Kidney epithelial cell (primary cell): Measurements from ENCODE around the gene DCTN1. TPM values are rescaled to one million over a fixed set of nuclear protein-coding genes. Genes with fewer than 3 reads are reported as not detected.

Source experiments
- DNase-seq: peaks from one replicate; pipeline ENCODE4 v3.0.0-alpha.2; 2010; ENCODE audit warnings: low read depth
- H3K27me3 ChIP-seq: 2 replicates; pipeline ENCODE4 v1.6.0; 2011; ENCODE audit warnings: low read length; ENCODE audit not compliant: control insufficient read depth, insufficient read depth
- H3K36me3 ChIP-seq: 2 replicates; pipeline ENCODE4 v1.5.1; 2011; ENCODE audit warnings: low read length; ENCODE audit not compliant: control insufficient read depth, insufficient read depth
- H3K4me3 ChIP-seq: 2 replicates; pipeline ENCODE4 v1.5.1; 2011; ENCODE audit warnings: low read depth, mild to moderate bottlenecking, control low read depth, low read length
- total RNA-seq: library from RNA; depleted of rRNA; stranded (reverse); fragments of >200 nt; gene quantifications from 2 replicates; pipeline ENCODE4 v1.2.3, GENCODE V29; 2015
- TF ChIP-seq, protein P1 (sequence below): IDR thresholded peaks from 2 replicates; pipeline ENCODE4 v1.5.1; 2011; ENCODE audit warnings: mild to moderate bottlenecking, moderate library complexity, low read length, control low read depth, inconsistent platforms; ENCODE audit not compliant: insufficient read depth, poor library complexity, severe bottlenecking

Gene DCTN1
- total RNA-seq: 124 and 129 TPM in 2 replicates

DNA sequence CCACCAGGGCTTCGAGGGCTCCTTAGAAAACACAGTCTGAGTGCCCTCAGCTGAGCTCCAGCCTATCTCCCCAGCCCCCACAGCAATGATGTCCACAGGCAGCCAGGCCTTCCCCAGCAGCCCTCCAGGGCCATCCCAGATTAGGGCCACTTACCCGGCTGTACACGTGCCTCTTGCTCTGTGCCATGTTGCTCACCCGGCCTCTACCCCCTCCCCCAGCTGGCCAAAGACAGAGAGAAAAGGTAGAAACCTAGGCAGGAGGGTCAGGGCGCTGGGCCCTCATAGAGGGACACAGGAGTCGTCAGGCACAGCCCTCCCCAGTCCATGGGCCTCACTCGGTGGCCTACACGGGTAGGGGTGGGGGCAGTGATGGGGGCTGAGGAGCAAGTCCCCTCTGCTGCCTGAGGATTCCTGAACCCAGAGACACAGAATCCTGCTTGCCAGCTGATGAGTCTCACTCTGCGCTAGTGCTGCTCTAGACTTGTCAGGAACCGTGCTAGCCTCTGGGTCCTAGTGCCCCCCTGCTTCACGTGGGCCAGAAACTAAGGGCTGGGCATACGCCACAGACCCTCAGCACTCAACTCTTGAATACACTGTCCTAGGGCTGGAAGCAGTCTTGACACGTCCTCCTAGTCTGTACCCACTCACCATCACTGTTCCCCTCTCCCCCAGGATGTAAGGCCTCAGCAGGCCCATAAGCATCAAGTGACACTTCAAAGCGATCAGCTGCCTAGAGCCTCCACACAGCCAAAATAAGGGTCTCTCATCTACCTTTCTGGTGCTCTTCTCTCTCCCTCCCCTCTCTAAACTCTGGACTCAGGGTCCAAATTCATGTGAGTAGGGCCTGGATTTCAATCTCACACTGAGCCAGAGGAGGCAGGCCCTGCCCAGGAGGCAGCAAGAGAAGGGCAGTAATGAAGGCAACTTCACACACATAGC lies at the start of gene DCTN1:
TSS of gene DCTN1 (minus strand) at position 461 of the 939 bp plus-strand sequence. CDS start at position 187, 274 bp downstream.
- no peaks in the 10 kb centered on the region for H3K27me3 ChIP-seq
- peaks cover 3% of the 10 kb centered on the region for H3K36me3 ChIP-seq
- peak; percentile 26 for DNase-seq
- peak within 1 kb of the TSS; percentile 27 for H3K4me3 ChIP-seq
- TF ChIP-seq, protein P1, sequence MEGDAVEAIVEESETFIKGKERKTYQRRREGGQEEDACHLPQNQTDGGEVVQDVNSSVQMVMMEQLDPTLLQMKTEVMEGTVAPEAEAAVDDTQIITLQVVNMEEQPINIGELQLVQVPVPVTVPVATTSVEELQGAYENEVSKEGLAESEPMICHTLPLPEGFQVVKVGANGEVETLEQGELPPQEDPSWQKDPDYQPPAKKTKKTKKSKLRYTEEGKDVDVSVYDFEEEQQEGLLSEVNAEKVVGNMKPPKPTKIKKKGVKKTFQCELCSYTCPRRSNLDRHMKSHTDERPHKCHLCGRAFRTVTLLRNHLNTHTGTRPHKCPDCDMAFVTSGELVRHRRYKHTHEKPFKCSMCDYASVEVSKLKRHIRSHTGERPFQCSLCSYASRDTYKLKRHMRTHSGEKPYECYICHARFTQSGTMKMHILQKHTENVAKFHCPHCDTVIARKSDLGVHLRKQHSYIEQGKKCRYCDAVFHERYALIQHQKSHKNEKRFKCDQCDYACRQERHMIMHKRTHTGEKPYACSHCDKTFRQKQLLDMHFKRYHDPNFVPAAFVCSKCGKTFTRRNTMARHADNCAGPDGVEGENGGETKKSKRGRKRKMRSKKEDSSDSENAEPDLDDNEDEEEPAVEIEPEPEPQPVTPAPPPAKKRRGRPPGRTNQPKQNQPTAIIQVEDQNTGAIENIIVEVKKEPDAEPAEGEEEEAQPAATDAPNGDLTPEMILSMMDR: no peak

DNA sequence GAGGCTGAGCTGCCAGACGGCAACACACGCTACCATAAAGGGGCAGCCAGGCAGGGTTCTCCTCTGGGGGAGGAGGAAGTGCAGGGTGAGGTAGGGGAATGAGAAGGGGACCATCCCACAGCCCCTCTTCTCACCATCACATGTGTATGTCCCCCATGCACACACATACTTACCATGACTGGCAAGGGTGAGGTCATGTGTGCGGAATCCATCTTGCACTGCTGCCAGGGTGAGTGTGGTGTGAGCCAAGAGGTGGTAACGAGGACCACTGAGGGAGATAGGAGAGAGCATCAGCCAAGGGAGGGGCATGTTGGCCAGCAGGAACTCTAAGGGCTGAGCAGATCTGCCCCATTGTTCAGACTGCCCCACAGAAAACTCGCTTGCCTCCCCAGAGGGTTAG lies 48.6 kb upstream of the DCTN1 start:
- H3K4me3 ChIP-seq: no peak overlapping the region
- H3K27me3 ChIP-seq: no peaks in the 10 kb centered on the region
- peaks cover 2% of the 10 kb centered on the region for H3K36me3 ChIP-seq

DNA sequence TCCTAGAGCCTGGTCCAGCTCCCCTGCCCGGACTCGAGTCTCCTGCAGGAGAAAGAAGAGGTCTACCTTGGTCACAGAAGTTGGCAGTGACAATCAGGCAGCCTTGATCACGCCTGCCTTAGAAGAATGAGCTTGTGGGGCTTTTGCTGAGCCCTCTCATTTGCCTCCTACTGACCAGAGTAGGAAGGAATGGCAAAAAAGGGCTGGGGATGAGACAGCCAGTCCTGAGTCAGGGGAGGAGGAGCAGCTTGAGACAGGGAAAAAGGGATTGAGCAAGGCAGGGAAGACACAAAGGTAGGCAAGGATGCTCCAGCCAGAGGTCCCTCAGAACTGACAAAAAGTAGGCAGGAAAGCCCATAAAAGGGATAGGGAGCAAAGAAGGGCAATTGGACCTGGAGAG lies 47.4 kb upstream of the DCTN1 start:
- no peak for DNase-seq
- Histone ChIP-seq H3K36me3 (peaks cover 2% of the 10 kb centered on the region), H3K27me3 (no peaks in the 10 kb centered on the region), H3K4me3 (no peak overlapping the region)
- TF ChIP-seq, protein P1: no peak

More for the DNA sequence above, 48.6 kb upstream of the DCTN1 start:
- DNase-seq: no peak
- TF ChIP-seq, protein P1: no peak

DNA sequence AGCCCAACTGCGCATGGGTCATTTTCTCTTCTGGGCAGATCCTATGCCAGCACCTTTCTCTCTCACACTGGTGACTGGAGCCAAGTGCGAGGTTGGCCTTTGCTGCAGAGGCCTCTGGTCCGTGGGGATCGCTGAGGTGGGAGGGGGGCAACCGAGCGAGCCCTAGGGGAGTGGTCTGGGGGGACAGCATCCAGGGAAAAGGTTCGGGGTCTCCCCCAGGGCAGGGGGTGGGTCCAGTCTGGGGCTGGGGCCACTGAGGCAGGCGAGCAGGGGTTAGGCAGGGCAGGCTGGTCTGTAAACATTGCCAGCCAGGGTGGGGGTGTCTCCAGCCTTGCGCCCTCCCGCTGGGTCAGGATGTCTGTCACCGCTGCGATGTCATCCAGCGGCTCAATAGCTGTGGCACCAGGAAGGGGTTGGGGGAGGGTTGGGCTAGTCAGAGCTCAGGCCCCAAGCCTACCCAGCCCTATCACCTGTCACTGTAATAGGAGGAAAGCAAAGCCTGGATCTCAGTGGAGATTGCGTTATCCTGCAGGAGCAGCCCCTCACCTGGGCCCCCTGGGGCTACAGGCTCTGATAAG lies 46.2 kb upstream of the DCTN1 start:
- TF ChIP-seq, protein P1: no peak
- Histone ChIP-seq H3K27me3 (no peaks in the 10 kb centered on the region), H3K4me3 (no peak overlapping the region), H3K36me3 (peaks cover 2% of the 10 kb centered on the region)
- no peak for DNase-seq

DNA sequence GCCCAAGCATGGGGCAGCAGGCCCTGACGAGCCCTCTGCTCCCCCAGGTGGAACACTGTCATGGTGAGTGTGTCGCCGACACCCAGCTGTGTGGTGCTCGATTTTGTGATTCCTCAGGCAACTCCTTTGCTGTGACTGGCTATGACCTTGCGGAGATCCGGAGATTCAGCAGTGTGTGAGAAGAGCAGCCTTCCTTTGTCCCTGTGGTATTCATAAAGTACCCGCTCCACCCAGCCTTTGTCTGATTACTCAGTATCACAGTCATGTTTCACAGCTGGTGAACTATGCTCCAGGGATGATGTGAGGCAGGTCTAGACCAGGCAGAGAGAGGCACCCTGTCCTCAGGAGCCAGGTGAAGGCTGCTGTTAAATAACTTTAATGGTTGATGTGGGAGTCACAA lies 45.4 kb upstream of the DCTN1 start:
- Histone ChIP-seq H3K4me3 (no peak overlapping the region), H3K27me3 (no peaks in the 10 kb centered on the region), H3K36me3 (peaks cover 2% of the 10 kb centered on the region)
- DNase-seq: no peak
- TF ChIP-seq, protein P1: no peak

DNA sequence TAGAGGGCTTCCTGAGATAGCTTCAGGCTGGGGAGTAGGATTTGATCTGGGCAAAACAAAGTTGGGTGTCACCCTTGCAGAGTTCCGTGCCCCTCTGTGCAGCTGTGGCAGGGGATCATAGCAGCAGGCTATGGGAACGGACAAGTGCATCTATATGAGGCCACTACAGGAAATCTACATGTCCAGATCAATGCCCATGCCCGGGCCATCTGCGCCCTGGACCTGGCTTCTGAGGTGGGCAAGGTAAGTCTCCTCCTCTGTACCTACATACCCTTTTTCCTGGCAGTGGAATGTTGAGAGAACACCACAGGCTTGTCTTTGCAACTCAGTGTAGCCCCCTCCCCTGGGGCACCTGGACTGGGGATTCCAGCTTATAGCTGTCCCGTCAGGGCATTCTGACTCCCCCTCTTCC lies 44.9 kb upstream of the DCTN1 start:
- H3K4me3 ChIP-seq: no peak overlapping the region
- peaks cover 2% of the 10 kb centered on the region for H3K36me3 ChIP-seq
- no peaks in the 10 kb centered on the region for H3K27me3 ChIP-seq
- TF ChIP-seq, protein P1: no peak
- no peak for DNase-seq
